Gastroesophageal sphincter (tissue), 3 donors: Measurements from ENCODE around the gene SCAPER.

Experiments used
- POLR2A ChIP-seq, 2 donors: fragments of 450-650 bp; IDR thresholded peaks; one replicate each; pipeline ENCODE4 v1.6.1; 2017; ENCODE audit warnings: antibody characterized with exemption in 2 of 2, mild to moderate bottlenecking in 2 of 2, moderate library complexity in 1 of 2
- POLR2AphosphoS5 ChIP-seq: sonication (generic); formaldehyde crosslinking; IDR thresholded peaks from one replicate; pipeline ENCODE4 v1.6.1; 2017; ENCODE audit warnings: antibody characterized with exemption
- TF ChIP-seq, protein P1 (sequence below), 4 experiments: fragments of 200-600 bp in 2 of 4; fragments of 450-650 bp in 2 of 4; sonication (generic) in 1 of 4; IDR thresholded peaks; one replicate each; pipeline ENCODE4 v1.5.1; 2017 to 2019; ENCODE audit warnings: antibody characterized with exemption in 4 of 4, mild to moderate bottlenecking in 2 of 4, moderate library complexity in 2 of 4

DNA sequence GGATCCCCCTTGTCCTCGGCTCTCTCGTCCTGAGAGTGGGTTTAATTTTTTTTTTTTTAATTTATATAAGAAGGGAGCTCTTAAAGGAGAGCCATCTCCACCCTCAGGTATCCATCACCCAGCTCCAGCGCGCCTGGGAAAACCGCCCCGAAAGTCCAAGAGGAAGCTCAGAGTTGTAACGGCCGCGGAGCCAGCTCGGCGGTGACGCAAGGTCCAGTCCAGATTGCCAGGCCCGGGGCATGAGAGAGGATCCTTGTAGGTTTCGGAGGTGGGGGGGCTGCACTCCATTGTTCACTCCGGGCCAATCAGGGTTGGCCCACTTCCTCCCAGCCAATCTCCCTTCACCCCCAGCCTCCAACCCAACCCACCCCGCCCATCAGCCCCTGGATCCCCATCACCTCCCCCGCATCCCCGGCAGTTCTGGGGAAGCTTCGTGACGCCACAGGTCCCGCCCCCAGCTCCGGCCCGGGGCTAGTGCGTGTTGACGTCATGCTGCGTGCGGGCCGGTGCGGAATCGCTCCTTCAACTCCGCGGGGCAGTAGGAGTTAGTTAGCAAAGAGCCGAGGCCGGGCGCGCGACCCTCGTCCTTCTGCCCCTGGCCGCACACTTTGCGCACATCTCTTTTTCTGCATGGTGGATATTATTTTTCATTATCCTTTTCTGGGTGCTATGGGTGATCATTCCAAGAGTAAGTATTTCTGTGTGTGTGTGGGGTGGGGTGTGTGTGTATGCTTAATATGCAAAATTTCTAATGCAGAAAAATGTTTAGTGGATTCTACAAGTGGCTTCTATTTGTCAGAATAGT, 568.7 kb downstream of the SCAPER start, which contains the start of gene ISL2:
- TF ChIP-seq, protein P1, sequence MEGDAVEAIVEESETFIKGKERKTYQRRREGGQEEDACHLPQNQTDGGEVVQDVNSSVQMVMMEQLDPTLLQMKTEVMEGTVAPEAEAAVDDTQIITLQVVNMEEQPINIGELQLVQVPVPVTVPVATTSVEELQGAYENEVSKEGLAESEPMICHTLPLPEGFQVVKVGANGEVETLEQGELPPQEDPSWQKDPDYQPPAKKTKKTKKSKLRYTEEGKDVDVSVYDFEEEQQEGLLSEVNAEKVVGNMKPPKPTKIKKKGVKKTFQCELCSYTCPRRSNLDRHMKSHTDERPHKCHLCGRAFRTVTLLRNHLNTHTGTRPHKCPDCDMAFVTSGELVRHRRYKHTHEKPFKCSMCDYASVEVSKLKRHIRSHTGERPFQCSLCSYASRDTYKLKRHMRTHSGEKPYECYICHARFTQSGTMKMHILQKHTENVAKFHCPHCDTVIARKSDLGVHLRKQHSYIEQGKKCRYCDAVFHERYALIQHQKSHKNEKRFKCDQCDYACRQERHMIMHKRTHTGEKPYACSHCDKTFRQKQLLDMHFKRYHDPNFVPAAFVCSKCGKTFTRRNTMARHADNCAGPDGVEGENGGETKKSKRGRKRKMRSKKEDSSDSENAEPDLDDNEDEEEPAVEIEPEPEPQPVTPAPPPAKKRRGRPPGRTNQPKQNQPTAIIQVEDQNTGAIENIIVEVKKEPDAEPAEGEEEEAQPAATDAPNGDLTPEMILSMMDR (IDR thresholded peaks at IDR 0.05), result no peak
- TF ChIP-seq POLR2A (IDR thresholded peaks at IDR 0.05) (no peak), POLR2AphosphoS5 (no peak)
